Esophagus muscularis mucosa (tissue), 4 donors: ENCODE measurements around the gene IL2RA. TPM values are rescaled to one million over a fixed set of nuclear protein-coding genes. Genes with fewer than 3 reads are reported as not detected.

ENCODE experiments used
- DNase-seq: peaks from one replicate; pipeline ENCODE4 v3.0.0-alpha.2; 2017; ENCODE audit errors: extremely low spot score
- H3K27ac ChIP-seq, 4 donors: fragments of 200-600 bp; sonication (generic); replicated peaks in 1 of 4; 1 replicate in 3 of 4; 2 replicates in 1 of 4; pipeline ENCODE4 v1.5.1; 2016 to 2019; ENCODE audit warnings: mild to moderate bottlenecking in 1 of 4
- H3K27me3 ChIP-seq, 4 donors: fragments of 200-600 bp; sonication (generic); one replicate each; pipeline versions ENCODE4 v1.5.1 to v1.6.0; 2016 to 2019
- H3K36me3 ChIP-seq, 4 donors: fragments of 200-600 bp; sonication (generic); one replicate each; pipeline ENCODE4 v1.5.1; 2016 to 2019
- H3K4me1 ChIP-seq, 4 donors: fragments of 200-600 bp; sonication (generic); one replicate each; pipeline ENCODE4 v1.5.1; 2016 to 2019
- H3K4me3 ChIP-seq, 4 donors: fragments of 200-600 bp; sonication (generic); 1 replicate in 2 of 4; 2 replicates in 2 of 4; pipeline ENCODE4 v1.5.1; 2016 to 2019; ENCODE audit warnings: mild to moderate bottlenecking in 4 of 4, moderate library complexity in 1 of 4
- H3K9me3 ChIP-seq, 4 donors: fragments of 200-600 bp; sonication (generic); 1 replicate in 3 of 4; 2 replicates in 1 of 4; pipeline ENCODE4 v1.5.1; 2016 to 2019
- EP300 ChIP-seq: sonication (generic); formaldehyde crosslinking; IDR thresholded peaks from one replicate; pipeline ENCODE4 v1.6.1; 2017; ENCODE audit warnings: antibody characterized with exemption
- POLR2A ChIP-seq: fragments of 450-650 bp; IDR thresholded peaks from one replicate; pipeline ENCODE4 v1.6.1; 2017; ENCODE audit warnings: antibody characterized with exemption, moderate library complexity, mild to moderate bottlenecking, low read depth
- POLR2AphosphoS5 ChIP-seq, 2 donors: sonication (generic); formaldehyde crosslinking; IDR thresholded peaks; one replicate each; pipeline ENCODE4 v1.6.1; 2017; ENCODE audit warnings: antibody characterized with exemption in 2 of 2
- WGBS: methylation state at CpG from one replicate; pipeline ENCODE4 v1.1.5; 2018; 5-methylcytosine and 5-hydroxymethylcytosine counted together
- intact Hi-C: fragments of 100-400 bp; cut with DNase I; formaldehyde crosslinking; loops from one replicate; pipeline ENCODE4 v1.15.1; 2023
- total RNA-seq, 4 donors: library from RNA; depleted of rRNA; stranded (reverse); fragments of >200 nt; gene quantifications; one replicate each; pipeline versions ENCODE4 v1.1.0 to v1.2.1, GENCODE V29; 2016
- TF ChIP-seq, protein P1 (sequence below), 3 experiments: fragments of 200-600 bp in 2 of 3; fragments of 450-650 bp in 1 of 3; sonication (generic) in 2 of 3; IDR thresholded peaks; one replicate each; pipeline ENCODE4 v1.5.1; 2017 to 2019; ENCODE audit warnings: antibody characterized with exemption in 3 of 3, mild to moderate bottlenecking in 2 of 3, moderate library complexity in 1 of 3

Gene IL2RA
- total RNA-seq, 4 donors from 2014 or later = 0.39 to 17.4 (median 1.1) TPM

DNA sequence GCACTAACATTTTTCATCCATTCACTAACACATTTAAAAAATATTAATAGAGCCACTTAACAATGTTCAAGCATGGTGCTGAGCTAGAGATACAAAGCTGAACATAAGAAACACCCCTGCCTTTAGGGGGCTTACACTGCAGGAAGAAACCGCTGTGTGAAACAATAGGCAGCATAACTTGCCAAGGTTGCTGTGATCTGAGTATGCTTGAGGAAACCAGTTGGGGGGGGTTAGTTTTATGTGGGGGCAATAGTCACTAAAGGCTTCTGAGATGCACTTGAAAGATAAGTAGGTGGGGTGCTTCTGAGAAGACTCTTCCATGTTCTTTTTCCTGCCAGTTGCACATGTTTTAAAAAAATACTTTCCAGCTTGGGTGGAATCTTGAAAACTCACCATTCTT is 29.5 kb upstream of the IL2RA start:
- H3K27me3 ChIP-seq = no peaks in the 10 kb centered on the region
- no peak for TF ChIP-seq EP300
- peak in 1 of 2 donors; percentile 17 for TF ChIP-seq POLR2AphosphoS5 (IDR thresholded peaks at IDR 0.05)
- no peak overlapping the region for H3K4me3 ChIP-seq
- intact Hi-C loops = no loop called here
- peak overlapping the region in 1 of 4 donors; percentile 51 for H3K27ac ChIP-seq
- H3K9me3 ChIP-seq = no peaks in the 10 kb centered on the region
- no peaks in the 10 kb centered on the region for H3K36me3 ChIP-seq
- H3K4me1 ChIP-seq = peaks cover 68 to 79% (median 74%) of the 10 kb centered on the region in 4 donors
- WGBS = 43% methylated on average over 1 of the region's 1 CpG
- no peak for DNase-seq

GRCh38 chr10:6089334-6090219 is 27.4 kb upstream of the IL2RA start:
- H3K36me3 ChIP-seq = no peaks in the 10 kb centered on the region
- no peak for DNase-seq
- WGBS = under 1% methylated on average over 38 of the region's 53 CpGs
- peaks cover 52 to 66% (median 62%) of the 10 kb centered on the region in 4 donors for H3K4me1 ChIP-seq
- no peaks in the 10 kb centered on the region for H3K9me3 ChIP-seq
- H3K4me3 ChIP-seq = peak overlapping the region; percentile 93 to 99 (median 99)
- no peaks in the 10 kb centered on the region for H3K27me3 ChIP-seq
- intact Hi-C loops = loop anchor here (5.0 kb wide), 3 partner anchors 113 to 313 kb away; partner anchors contain the start of gene PFKFB3
- H3K27ac ChIP-seq = peak overlapping the region; percentile 88 to 95 (median 90)
- no peak for TF ChIP-seq EP300
- TF ChIP-seq, protein P1, sequence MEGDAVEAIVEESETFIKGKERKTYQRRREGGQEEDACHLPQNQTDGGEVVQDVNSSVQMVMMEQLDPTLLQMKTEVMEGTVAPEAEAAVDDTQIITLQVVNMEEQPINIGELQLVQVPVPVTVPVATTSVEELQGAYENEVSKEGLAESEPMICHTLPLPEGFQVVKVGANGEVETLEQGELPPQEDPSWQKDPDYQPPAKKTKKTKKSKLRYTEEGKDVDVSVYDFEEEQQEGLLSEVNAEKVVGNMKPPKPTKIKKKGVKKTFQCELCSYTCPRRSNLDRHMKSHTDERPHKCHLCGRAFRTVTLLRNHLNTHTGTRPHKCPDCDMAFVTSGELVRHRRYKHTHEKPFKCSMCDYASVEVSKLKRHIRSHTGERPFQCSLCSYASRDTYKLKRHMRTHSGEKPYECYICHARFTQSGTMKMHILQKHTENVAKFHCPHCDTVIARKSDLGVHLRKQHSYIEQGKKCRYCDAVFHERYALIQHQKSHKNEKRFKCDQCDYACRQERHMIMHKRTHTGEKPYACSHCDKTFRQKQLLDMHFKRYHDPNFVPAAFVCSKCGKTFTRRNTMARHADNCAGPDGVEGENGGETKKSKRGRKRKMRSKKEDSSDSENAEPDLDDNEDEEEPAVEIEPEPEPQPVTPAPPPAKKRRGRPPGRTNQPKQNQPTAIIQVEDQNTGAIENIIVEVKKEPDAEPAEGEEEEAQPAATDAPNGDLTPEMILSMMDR (IDR thresholded peaks at IDR 0.05) = no peak
- TF ChIP-seq POLR2AphosphoS5 (IDR thresholded peaks at IDR 0.05) = no peak
- no peak for TF ChIP-seq POLR2A

DNA sequence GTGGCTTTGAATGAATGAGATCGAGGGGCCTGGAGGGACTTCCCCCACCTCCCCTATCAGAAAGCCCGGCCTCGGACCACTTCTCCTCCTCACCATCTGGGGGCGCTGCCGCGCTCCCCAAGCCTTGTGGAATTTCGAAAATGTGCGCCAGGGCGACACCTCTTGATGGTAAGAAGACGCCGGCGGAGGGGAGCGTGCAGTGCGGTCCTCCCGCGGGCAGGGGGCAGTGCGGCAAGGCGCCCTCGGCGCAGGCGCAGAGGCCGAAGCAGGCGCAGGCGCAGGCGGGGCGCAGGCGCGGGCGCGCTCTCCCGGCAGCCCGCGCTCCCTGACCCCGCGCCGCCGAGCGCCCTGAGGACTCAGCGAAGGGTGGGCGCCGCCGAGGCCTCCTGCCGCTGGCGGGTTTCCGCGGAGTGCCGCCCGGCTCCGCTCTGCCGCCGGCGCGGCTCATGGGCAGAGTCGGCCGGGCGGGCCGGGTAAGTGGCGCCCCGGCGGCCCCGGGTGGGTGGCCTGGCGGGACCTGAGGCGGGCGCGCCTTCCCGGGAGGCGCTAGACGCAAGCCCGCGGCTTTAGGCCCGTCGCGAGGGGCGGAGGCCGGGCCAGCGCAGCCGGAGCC is 26.7 kb upstream of the IL2RA start, which contains the start of gene RBM17:
TSS of gene RBM17 (plus strand) at position 314 of the 613 bp plus-strand sequence. CDS start 8,032 bp downstream, outside the sequence.
- Histone ChIP-seq H3K9me3 (no peaks in the 10 kb centered on the region), H3K4me3 (peak within 1 kb of the TSS; percentile 93 to 99 (median 99)), H3K4me1 (peaks cover 50 to 60% (median 56%) of the 10 kb centered on the region in 4 donors), H3K27ac (peak within 1 kb of the TSS; percentile 88 to 95 (median 90)), H3K36me3 (no peaks in the 10 kb centered on the region), H3K27me3 (peaks cover 0 to 5% (median 0%) of the 10 kb centered on the region in 4 donors)
- peak; percentile 46 to 88 for TF ChIP-seq POLR2AphosphoS5 (IDR thresholded peaks at IDR 0.05)
- TF ChIP-seq, protein P1 (IDR thresholded peaks at IDR 0.05) = peak in 2 of 3 experiments; percentile 100
- no peak for TF ChIP-seq EP300
- TF ChIP-seq POLR2A = no peak
- 4% methylated on average over 3 of the region's 77 CpGs for WGBS
- DNase-seq = peak; percentile 99
- intact Hi-C loops = loop anchor here (5.0 kb wide), 3 partner anchors 113 to 313 kb away; partner anchors contain the start of gene PFKFB3

GRCh38 chr10:6086375-6087233 is 24.4 kb upstream of the IL2RA start:
- H3K27me3 ChIP-seq = peaks cover 0 to 18% (median 0%) of the 10 kb centered on the region in 4 donors
- intact Hi-C loops = loop anchor here (5.0 kb wide), 3 partner anchors 116 to 316 kb away; partner anchors contain the start of gene PFKFB3
- peak overlapping the region; percentile 29 to 60 (median 45) for H3K27ac ChIP-seq
- no peaks in the 10 kb centered on the region for H3K9me3 ChIP-seq
- peak; percentile 96 for DNase-seq
- H3K4me1 ChIP-seq = peaks cover 35 to 46% (median 38%) of the 10 kb centered on the region in 4 donors
- H3K36me3 ChIP-seq = no peaks in the 10 kb centered on the region
- TF ChIP-seq EP300 = no peak
- TF ChIP-seq POLR2AphosphoS5 (IDR thresholded peaks at IDR 0.05) = peak; percentile 72 to 88
- TF ChIP-seq, protein P1 (IDR thresholded peaks at IDR 0.05) = peak; percentile 69 to 82 (median 81)
- 20% methylated on average over 19 of the region's 19 CpGs for WGBS
- H3K4me3 ChIP-seq = peak overlapping the region in 3 of 4 donors; percentile 23 to 30 (median 29)
